HG02981 (cell line): ENCODE data around the gene ETNPPL.

ENCODE experiments used
- ATAC-seq: cut with Tn5 transposase; IDR thresholded peaks from one replicate; pipeline ENCODE4 v1.9.1; 2021; ENCODE audit warnings: mild to moderate bottlenecking, moderate library complexity; ENCODE audit not compliant: unreplicated experiment

ETNPPL gene

GRCh38 chr4:108762559-108763225 lies at the start of gene ETNPPL:
TSS of gene ETNPPL (minus strand) at chr4:108763053. CDS start at chr4:108762898, 155 bp downstream.
- no peak for ATAC-seq

- no peak for ATAC-seq
Observed at GRCh38 chr4:108811486-108811885, 48.6 kb upstream of the ETNPPL start.

- no peak for ATAC-seq
Observed at GRCh38 chr4:108810087-108810486, 47.2 kb upstream of the ETNPPL start.

- no peak for ATAC-seq
Observed at GRCh38 chr4:108804648-108805273, 41.9 kb upstream of the ETNPPL start.

- no peak for ATAC-seq
Observed at GRCh38 chr4:108799306-108799705, 36.5 kb upstream of the ETNPPL start.

GRCh38 chr4:108796173-108796572 lies 33.3 kb upstream of the ETNPPL start:
- ATAC-seq, result no peak

GRCh38 chr4:108795733-108796132 lies 32.9 kb upstream of the ETNPPL start:
- ATAC-seq, result no peak

GRCh38 chr4:108794136-108794535 lies 31.3 kb upstream of the ETNPPL start:
- no peak for ATAC-seq

GRCh38 chr4:108793415-108793814 lies 30.6 kb upstream of the ETNPPL start:
- no peak for ATAC-seq

GRCh38 chr4:108788731-108789130 lies 25.9 kb upstream of the ETNPPL start:
- no peak for ATAC-seq

GRCh38 chr4:108787724-108788123 lies 24.9 kb upstream of the ETNPPL start:
- ATAC-seq, result no peak

GRCh38 chr4:108787106-108787505 lies 24.3 kb upstream of the ETNPPL start:
- no peak for ATAC-seq

- ATAC-seq, result no peak
Observed at GRCh38 chr4:108786351-108786750, 23.5 kb upstream of the ETNPPL start.

- ATAC-seq, result no peak
Observed at GRCh38 chr4:108783665-108784463, 21.0 kb upstream of the ETNPPL start.

- ATAC-seq, result no peak
Observed at GRCh38 chr4:108779958-108780357, 17.1 kb upstream of the ETNPPL start.

GRCh38 chr4:108777388-108777787 lies 14.5 kb upstream of the ETNPPL start:
- no peak for ATAC-seq

GRCh38 chr4:108775921-108776320 lies 13.1 kb upstream of the ETNPPL start:
- ATAC-seq, result no peak

- ATAC-seq, result no peak
Observed at GRCh38 chr4:108774809-108775530, 12.1 kb upstream of the ETNPPL start.

GRCh38 chr4:108772402-108772801 lies 9.5 kb upstream of the ETNPPL start:
- ATAC-seq, result no peak

- ATAC-seq, result no peak
Observed at GRCh38 chr4:108766058-108766457, 3.2 kb upstream of the ETNPPL start.

- ATAC-seq, result no peak
Observed at GRCh38 chr4:108763986-108764385, 1.1 kb upstream of the ETNPPL start.
